Heart left ventricle (tissue), 16 donors: ENCODE data around the gene PEX1. TPM values are rescaled to one million over a fixed set of nuclear protein-coding genes. Genes with fewer than 3 reads are reported as not detected.

ENCODE experiments used
- ATAC-seq, 4 donors: fragments of 200-7000 bp; cut with Tn5 transposase; one replicate each; pipeline ENCODE4 v1.9.1; 2020 to 2022; ENCODE audit warnings: moderate library complexity in 4 of 4, mild to moderate bottlenecking in 3 of 4, moderate number of reproducible peaks in 1 of 4
- DNase-seq, 5 donors: peaks; one replicate each; pipeline ENCODE4 v3.0.0-alpha.2; 2020
- H3K27ac ChIP-seq, 12 donors: fragments of 200-600 bp; sonication (generic) in 4 of 12; one replicate each; pipeline versions ENCODE4 v1.5.0 to v1.8.0; 2016 to 2022; ENCODE audit warnings: mild to moderate bottlenecking in 2 of 12
- H3K27me3 ChIP-seq, 9 donors: fragments of 200-600 bp; sonication (generic) in 2 of 9; one replicate each; pipeline versions ENCODE4 v1.5.1 to v1.8.0; 2016 to 2022; ENCODE audit warnings: mild to moderate bottlenecking in 3 of 9
- H3K36me3 ChIP-seq, 9 donors: fragments of 200-600 bp; sonication (generic) in 2 of 9; one replicate each; pipeline versions ENCODE4 v1.5.0 to v1.8.0; 2018 to 2022; ENCODE audit warnings: mild to moderate bottlenecking in 2 of 9
- H3K4me1 ChIP-seq, 12 donors: fragments of 200-600 bp; sonication (generic) in 4 of 12; one replicate each; pipeline versions ENCODE4 v1.5.0 to v1.8.0; 2016 to 2022; ENCODE audit warnings: mild to moderate bottlenecking in 3 of 12
- H3K4me3 ChIP-seq, 12 donors: fragments of 200-600 bp; sonication (generic) in 4 of 12; one replicate each; pipeline versions ENCODE4 v1.5.0 to v1.8.0; 2017 to 2022; ENCODE audit warnings: mild to moderate bottlenecking in 9 of 12, moderate library complexity in 4 of 12
- H3K9me3 ChIP-seq, 12 donors: fragments of 200-600 bp; sonication (generic) in 4 of 12; one replicate each; pipeline versions ENCODE4 v1.5.0 to v1.8.0; 2016 to 2022; ENCODE audit warnings: mild to moderate bottlenecking in 1 of 12
- CTCF ChIP-seq, 12 donors: fragments of 200-600 bp; sonication (generic) in 4 of 12; IDR thresholded peaks; one replicate each; pipeline versions ENCODE4 v1.5.0 to v1.8.0; 2018 to 2022; ENCODE audit warnings: antibody characterized with exemption in 12 of 12, mild to moderate bottlenecking in 5 of 12
- POLR2A ChIP-seq, 2 donors: fragments of 450-650 bp; IDR thresholded peaks; one replicate each; pipeline ENCODE4 v1.6.1; 2017; ENCODE audit warnings: antibody characterized with exemption in 2 of 2, mild to moderate bottlenecking in 2 of 2, moderate library complexity in 2 of 2
- WGBS, 4 donors: extraction: QIAGEN DNeasy Blood & Tissue Kit in 2 of 4; methylation state at CpG; one replicate each; pipeline versions ENCODE4 v1.1.5 to v1.1.7; 2013 to 2018; 5-methylcytosine and 5-hydroxymethylcytosine counted together
- intact Hi-C, 10 donors: fragments of 100-400 bp; cut with DNase I; formaldehyde crosslinking; loops; one replicate each; pipeline versions ENCODE4 v1.11.1 to v1.14.2; 2022
- polyA plus RNA-seq, 2 donors: library from polyadenylated mRNA; stranded (reverse); fragments of 200-250 nt; gene quantifications; one replicate each; pipeline ENCODE4 v1.2.3, GENCODE V29; 2013
- total RNA-seq, 9 donors: library from RNA; depleted of rRNA in 2 of 9; stranded (reverse); fragments of >200 nt in 2 of 9; fragmentation: NEBNext Ultra II Directional in 3 of 9; extraction: Animal tissue kit (Norgen Biotek cat#: 25700) in 3 of 9; gene quantifications; one replicate each; pipeline versions ENCODE4 v1.1.0 to v1.2.4, GENCODE V29; 2016 to 2023
- donor health status: ischemic (EF 13 %, LVEDD 7.1; RV severe dilation, severe dysfunction).
- donor health status: healthy with polysubstance abuse.
- donor health status: DM: no; HTN: yes; CAD: no.
- donor health status: DM: no; HTN: no; CAD: no.
- donor health status: ischemic (EF 25% LVEDD 6.9; RV normal size, moderate dysfunction).
- donor health status: ischemic (EF 25% LVEDD 5.7; RV mildly dilated, moderate dysfunction).
- donor health status: healthy.
- donor health status: DM: yes; HTN: yes; CAD: no.
- donor health status: ischemic (EF 35%, LVEDD 5.7; RV mildly dilated, moderate dysfunction).
- donor health status: nonischemic (EF 11% LVEDD 7.7; RV severe dilation, severe dysfunction).
- donor health status: DM: yes; HTN: yes; CAD: no.
- donor health status: PGD.
- donor health status: ischemic (EF 29% LVEDD 5.4; RV normal size, mild dysfunction).
- donor health status: nonischemic (EF 23%, LVEDD 6.1; RV moderate dilation, normal function).

The PEX1 gene
- total and polyA plus RNA-seq, 11 donors = 4.8 to 19.9 (median 15.0) TPM

- Histone ChIP-seq H3K9me3 (no peaks in the 10 kb centered on the region), H3K27ac (no peak overlapping the region), H3K4me1 (no peaks in the 10 kb centered on the region), H3K27me3 (no peaks in the 10 kb centered on the region), H3K36me3 (peaks cover 0 to 100% (median 68%) of the 10 kb centered on the region in 9 donors), H3K4me3 (no peak overlapping the region)
- ATAC-seq (no peak), DNase-seq (no peak)
- TF ChIP-seq POLR2A (IDR thresholded peaks at IDR 0.05) (no peak), CTCF (IDR thresholded peaks at IDR 0.05) (no peak)
- intact Hi-C loops = no loop called here
- WGBS, 4 donors = 69 to 82% (median 78%) methylated on average over 2 of the region's 2 CpGs
Measured at GRCh38 chr7:92506363-92506762, 22.0 kb downstream of the PEX1 start.

DNA sequence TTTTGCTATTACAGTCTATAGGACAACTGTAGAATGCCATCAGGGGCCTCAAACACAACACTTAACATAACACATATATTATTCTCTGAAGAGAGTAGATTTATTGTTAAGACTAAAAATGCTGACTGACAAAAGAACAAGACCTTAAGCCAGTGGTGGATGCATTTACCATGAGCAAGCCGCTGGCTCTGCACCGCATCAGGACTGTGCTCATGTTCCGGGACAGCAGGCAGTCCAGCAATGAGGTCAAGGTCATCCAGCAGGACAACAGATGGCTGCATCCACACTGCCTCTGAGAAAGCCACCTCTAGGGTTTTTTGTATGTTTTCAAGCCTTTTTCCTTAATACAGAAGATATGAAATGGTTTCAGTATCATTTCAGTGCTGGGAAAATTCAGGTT, 23.8 kb downstream of the PEX1 start:
- 77 to 86% (median 79%) methylated on average over 3 of the region's 3 CpGs for WGBS, 4 donors
- peak in 3 of 4 donors; percentile 65 to 79 (median 72) for ATAC-seq
- H3K36me3 ChIP-seq = peaks cover 0 to 100% (median 74%) of the 10 kb centered on the region in 9 donors

DNA sequence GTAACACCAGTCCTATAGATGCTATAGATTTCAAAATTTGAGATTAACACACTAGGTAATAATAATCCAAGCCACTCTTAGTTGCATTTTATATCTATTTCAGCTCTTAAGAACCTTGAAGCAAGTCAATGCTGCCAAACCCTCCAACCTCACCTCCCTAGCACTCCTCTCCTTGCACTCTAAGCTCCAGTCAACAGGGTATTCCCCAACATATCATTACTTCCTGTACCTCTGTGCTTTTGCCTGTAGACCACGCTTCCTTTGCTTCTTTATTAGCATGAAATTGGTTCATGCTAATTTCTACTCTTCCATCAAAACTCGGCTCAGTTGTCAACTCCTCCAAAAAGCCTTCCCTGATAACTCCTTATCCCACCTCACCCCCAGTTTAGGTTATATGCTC, 24.6 kb downstream of the PEX1 start:
- 89 to 95% (median 93%) methylated on average over 2 of the region's 2 CpGs for WGBS, 4 donors
- H3K4me3 ChIP-seq = no peak overlapping the region
- no peak overlapping the region for H3K27ac ChIP-seq
- intact Hi-C loops = no loop called here
- no peaks in the 10 kb centered on the region for H3K9me3 ChIP-seq
- no peaks in the 10 kb centered on the region for H3K27me3 ChIP-seq
- peaks cover 0 to 100% (median 75%) of the 10 kb centered on the region in 9 donors for H3K36me3 ChIP-seq
- no peaks in the 10 kb centered on the region for H3K4me1 ChIP-seq
- no peak for DNase-seq
- TF ChIP-seq CTCF (IDR thresholded peaks at IDR 0.05) (no peak), POLR2A (IDR thresholded peaks at IDR 0.05) (no peak)
- no peak for ATAC-seq

More for the DNA sequence above, 23.8 kb downstream of the PEX1 start:
- Histone ChIP-seq H3K27ac (no peak overlapping the region), H3K27me3 (no peaks in the 10 kb centered on the region), H3K9me3 (no peaks in the 10 kb centered on the region), H3K4me1 (no peaks in the 10 kb centered on the region), H3K4me3 (no peak overlapping the region)
- TF ChIP-seq CTCF (IDR thresholded peaks at IDR 0.05) = no peak
- TF ChIP-seq POLR2A (IDR thresholded peaks at IDR 0.05) = no peak
- DNase-seq = peak in 1 of 5 donors; percentile 55
- intact Hi-C loops = no loop called here

DNA sequence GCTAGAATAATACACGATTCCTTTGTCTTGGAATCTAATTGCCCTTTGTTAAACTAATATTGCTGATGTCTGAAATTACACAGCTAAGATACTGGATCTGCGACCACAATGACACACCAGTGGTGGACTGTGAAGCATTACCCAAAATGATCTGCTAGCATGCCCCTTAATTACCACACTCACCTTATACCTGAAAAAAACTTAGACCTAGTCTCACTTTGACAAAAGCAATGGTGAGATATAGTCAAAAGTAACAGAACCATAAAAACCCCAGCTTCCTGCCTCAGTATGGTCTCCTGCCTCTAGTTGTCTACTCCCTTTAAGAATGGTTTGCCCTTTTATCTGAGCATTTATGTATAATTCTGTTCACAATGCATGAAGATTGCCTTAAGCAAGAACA, 29.8 kb downstream of the PEX1 start:
- WGBS, 4 donors = 93 to 99% (median 94%) methylated on average over 2 of the region's 2 CpGs
- peaks cover 0 to 100% (median 89%) of the 10 kb centered on the region in 9 donors for H3K36me3 ChIP-seq
- ATAC-seq (no peak), DNase-seq (no peak)
- no peaks in the 10 kb centered on the region for H3K9me3 ChIP-seq
- H3K27ac ChIP-seq = no peak overlapping the region
- intact Hi-C loops = no loop called here
- H3K27me3 ChIP-seq = no peaks in the 10 kb centered on the region
- no peaks in the 10 kb centered on the region for H3K4me1 ChIP-seq
- TF ChIP-seq POLR2A (IDR thresholded peaks at IDR 0.05) (no peak), CTCF (IDR thresholded peaks at IDR 0.05) (no peak)
- no peak overlapping the region for H3K4me3 ChIP-seq
